ENCODE results near the gene ZNF622.

ZNF622 gene

DNA sequence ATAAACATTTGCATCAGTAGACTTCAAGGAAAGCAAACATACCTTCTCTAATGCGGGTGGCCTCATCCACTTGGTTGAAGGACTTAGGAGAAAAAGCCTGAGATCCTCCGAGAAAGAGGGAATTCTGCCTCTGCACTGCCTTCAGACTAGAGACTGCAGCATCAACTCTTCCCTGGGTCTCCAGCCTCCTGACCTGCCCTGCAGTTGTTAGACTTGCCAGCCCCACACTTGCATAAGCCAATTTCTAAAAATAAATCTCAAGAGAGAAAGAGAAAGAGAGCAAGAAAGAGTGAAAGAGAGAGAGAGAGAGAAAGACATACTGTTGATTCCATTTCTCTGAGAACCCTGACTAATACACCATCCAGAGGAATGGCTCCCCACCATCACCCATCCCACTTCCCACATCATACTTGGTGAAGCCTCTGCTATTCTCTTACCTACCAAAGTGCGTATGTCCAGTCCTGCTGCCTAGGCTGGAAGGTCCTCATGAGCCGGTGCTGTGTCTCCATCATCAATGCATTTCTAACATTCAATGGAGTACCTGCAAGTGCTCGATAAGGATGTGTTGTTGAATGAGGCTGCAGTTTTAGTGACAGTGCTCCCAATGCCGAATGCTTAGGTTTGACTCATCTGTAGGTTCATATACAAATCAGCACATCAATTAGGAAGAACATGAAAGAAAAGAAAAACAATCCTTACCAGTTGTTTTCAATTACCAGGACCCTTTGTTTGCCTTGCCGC is 35.1 kb downstream of the ZNF622 start:
- DNase-seq (ENCODE audit: low read depth), result no peak

DNA sequence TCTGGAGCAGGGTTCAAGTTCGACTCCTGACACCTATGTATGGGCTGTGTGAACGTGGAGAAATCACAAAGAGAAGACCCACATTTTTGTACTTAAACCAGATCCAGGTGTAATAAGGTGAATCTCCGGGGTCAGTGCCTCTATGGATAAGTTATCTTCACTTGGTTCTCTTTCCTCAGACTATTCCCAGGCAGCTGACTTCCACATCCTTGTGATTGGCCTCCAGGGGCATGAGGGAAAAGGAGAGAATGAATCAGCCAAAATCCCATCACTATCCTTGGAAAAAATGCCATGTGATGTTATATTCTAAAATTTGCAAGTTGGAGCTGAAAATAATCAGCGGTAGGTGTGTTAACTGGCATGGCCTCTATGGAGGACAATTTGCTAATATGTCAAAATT is 37.2 kb downstream of the ZNF622 start:
- DNase-seq (ENCODE audit: low read depth), result no peak

DNA sequence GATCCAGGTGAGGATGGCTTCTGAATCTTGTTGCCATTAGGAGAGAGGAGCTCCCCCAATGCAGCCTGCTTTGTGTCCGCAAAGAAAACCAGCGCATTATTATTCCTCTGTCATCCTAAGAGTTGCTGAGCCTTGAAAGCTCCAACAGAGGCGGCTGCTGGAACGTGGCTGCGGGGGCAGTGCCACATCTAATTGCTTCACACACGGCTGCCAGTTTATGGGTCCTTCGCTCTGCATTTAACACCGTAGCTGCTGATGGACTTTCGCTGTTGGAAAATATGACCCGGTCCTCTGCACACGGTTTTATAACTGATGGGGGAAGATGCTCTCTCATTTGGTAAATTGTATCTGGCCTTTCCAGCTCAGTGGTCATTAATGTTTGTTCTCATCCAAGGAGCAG is 38.0 kb downstream of the ZNF622 start:
- DNase-seq (ENCODE audit: low read depth), result no peak

DNA sequence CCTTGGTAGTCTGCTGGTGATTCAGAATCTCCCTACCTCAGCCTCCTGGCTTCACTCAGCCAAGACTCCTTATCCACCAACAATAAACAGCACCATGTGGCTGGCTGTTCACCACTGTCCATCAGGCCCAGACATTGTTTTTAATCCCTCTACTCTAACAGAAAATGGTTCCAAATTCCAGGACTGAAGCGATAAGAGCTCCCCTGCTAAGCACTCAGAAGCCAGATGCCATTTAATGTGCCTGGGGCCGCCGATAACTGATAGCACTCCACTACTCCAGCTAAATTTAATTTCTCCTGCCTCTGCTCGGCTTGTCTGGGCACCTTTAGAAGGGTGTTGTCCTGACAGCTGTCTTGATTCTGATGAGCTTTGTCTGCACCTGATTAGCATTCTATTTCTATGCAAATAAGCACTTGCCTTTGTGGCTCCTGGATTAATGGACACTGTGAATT is 47.1 kb downstream of the ZNF622 start:
- DNase-seq (ENCODE audit: low read depth), result no peak

DNA sequence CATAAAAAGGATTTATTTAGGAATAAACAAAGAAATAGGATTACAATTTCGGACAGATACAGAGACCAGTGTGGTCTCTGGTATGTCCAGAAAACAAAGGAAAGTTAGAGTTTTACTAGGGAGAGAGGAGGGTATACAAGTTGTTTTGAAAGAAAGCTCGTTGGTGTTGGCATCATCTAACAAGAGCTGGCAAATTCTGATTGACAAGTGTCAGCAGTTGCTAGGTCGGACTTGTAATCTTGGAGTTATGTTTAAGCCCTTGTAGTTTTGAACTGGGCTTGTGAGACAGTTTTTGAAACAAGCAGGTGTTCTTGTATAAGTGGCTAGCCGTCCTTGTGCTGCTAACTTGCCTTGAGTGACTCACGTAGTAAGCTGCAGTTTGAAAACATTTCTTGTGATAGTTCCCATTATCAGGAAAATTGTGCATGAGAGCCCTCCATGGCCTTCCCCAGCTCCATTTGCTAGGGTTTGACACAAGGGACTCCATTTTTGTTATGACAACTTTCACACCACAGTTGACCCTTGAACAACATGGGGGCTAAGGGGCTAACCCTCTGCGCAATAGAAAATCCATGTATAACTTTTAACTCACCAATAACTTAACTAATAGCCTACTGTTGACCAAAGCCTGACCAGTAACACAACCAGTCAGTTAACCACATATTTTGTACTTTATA is 48.1 kb downstream of the ZNF622 start:
- DNase-seq (ENCODE audit: low read depth), result no peak

DNA sequence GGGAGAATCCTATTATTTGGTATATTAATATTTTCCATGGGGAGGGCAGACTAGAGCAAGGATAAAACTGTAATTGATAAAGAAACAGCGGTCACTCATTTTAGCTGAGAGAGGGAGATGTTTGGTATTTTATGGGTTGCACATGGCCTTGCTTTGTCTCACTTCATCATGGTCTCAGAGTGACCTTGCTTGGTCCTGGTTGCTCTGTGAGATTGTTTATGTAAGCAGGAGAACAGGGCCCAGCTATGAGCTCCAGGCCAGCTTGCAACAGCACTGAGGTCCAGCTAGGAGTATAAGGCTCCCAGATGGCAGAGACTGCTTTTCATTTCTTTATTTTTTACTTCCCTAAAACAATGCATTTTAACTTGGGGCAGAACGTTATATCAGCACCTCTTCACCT is 50.7 kb downstream of the ZNF622 start:
- no peak for DNase-seq (ENCODE audit: low read depth)

DNA sequence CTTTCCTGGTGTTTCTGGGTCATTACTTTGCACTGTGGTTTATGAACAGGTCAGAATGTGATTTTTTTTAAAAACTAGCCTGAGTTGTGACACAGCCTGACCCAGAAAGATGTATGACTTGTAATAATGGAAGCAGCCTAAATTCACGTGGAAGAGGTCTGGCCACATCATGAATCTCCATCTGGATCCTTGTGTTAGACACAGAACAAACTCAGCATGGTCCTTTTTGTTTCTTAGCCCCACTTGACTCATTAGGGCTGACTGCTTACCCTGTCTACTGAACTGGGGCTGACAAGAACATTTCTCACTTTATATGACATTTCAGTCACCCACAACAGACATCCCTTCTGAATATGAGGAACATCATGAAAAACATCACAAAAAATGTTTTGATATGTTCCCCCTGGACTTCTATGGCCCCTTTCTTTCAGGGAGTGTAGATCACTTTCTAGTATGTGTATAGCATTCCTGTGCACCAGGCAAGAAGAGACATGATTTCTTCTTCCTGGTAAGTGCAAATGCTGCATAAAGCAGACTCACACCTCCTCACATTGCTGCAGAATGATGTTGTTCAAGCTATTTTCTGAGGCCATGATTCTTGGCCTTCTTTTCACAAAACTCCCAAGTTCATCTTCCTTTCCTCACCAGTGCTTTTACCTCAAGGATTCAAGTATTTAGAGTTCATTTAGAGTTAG is 52.3 kb downstream of the ZNF622 start:
- DNase-seq (ENCODE audit: low read depth), result no peak

DNA sequence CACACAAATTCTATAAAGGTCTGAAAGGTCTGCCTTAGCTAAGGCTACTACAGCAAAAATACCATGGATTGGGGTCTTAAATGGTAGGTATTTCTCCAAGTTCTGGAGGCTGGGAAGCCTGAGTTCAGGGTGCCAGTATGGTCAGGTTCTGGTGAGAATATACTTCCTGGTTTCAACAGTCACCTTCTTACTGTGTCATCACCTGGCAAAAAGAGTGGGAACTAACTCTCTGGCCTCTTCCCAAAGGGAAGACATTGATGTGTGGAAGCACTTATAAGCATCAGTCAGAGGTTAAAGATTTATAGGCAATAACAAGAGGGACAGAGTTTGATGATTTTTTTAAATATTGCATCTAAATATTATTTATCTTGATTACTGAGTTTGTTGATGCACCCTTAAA is 53.0 kb downstream of the ZNF622 start:
- DNase-seq (ENCODE audit: low read depth), result no peak

DNA sequence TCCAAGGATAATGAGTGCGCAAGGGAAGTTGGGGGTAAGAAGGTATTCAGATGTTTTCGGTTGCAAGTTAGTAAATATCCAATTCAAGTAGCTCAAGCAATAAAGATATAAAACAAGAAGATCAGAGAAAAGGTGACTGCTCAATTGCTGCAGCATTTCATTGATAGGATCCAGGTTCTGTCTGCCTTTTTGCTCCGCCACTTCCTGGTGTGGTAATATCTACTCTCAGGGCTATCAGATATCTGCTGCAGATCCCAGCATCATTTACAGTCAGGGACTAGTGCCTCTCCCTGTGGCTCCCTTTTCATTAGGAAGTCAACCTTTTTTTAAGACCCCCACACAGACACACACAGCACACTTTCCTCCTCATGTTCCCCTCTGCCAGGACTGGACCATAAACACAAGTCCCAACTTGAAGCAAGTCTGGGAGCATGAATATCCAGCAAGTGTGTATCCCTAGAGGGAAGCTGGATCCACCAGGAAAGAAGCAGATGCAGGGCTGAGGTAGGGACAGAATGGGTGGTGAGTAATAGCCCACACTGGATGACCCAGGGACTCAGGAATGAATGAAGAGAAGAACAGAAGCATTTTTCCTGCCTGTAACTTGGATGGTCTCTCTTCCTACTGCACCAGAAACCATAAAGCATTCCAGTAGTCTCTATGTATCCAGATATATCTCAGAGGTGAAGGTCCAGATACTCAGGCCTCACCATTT is 53.7 kb downstream of the ZNF622 start:
- DNase-seq (ENCODE audit: low read depth), result no peak

DNA sequence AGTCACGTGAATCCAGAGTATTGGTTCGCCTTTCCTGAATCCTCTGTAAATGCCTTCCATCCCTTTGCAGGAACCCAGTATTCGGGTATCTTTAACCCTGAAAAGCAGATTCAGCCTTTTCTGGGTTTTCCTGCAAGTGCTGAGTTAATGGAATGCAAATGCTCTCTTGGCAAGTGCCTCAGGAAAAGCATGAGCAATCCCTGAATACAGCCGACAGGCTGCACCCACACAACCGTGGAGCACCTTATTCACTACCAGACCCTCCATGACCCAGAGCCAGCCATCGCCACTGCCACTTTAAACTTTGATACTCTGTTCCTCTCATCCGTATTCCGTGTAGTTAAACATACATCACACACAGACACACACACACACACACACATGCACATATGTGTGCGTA is 54.4 kb downstream of the ZNF622 start:
- DNase-seq (ENCODE audit: low read depth), result no peak

DNA sequence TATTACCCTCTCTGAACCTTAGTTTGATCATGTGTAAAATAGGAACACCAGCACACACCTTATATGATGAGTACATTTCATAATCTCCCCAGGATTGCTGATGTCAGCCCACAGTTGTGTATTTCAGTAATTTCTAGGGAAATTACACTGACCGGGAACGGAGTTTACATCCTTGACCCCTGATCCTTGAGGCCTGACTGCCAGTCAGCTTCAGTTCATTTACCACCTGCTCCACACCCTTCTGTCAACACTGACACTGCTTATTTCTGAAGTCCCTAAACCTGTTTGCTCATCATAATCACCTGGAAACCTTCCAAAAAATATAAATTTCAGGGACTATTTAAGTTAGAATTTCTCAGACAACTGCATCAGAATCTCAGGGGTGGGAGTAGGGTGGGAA is 55.3 kb downstream of the ZNF622 start:
- no peak for DNase-seq (ENCODE audit: low read depth)

DNA sequence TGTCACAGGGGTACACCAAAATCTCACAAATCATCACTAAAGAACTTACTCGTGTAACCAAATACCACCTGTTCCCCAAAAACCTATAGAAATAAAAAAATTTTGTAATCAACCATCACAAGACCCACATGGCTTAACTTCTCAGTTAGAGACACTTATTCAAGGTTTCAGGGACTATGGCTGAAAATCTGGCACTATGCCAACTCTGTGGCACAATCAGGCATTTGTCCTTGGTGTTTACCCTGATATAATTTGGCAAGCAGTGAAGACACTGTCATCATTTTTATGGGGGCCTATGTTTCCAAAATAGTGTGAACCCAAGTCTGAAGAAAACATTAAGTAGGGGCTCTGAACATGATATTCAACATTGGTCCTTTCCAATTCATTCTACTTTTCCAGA is 59.0 kb downstream of the ZNF622 start:
- no peak for DNase-seq (ENCODE audit: low read depth)

DNA sequence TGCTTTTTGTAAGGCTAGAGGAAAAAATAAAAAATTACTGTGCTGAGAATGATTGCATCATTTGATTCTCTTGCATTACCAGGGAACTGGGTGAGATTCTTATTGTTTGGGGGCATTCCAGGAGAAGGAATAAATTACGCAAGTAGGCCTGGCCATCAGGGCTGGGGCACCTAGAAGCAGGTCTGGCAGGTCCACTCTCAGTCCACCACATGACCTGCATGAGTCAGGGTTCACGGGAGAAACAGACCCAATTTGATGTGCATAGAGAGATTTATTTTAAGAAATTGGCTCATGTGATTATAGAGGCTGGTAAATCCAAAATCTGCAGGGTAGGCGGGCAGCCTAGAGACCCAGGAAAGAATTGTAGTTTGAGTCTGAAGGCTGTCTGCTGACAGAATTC is 59.6 kb downstream of the ZNF622 start:
- no peak for DNase-seq (ENCODE audit: low read depth)

Measured in activated T-cell treated with anti-CD3 and anti-CD28 coated beads for 1 hour (primary cell).